ENCODE data around the gene GUCY1B1. TPM values are rescaled to one million over a fixed set of nuclear protein-coding genes. Genes with fewer than 3 reads are reported as not detected.

GUCY1B1 gene
- total and polyA plus RNA-seq, 10 donors: 3.6 to 20.8 (median 15.0) TPM

GRCh38 chr4:155741546-155741945, 17.3 kb upstream of the GUCY1B1 start:
- 87 to 100% (median 96%) methylated on average over 1 of the region's 1 CpG for WGBS, 5 donors

GRCh38 chr4:155742310-155743015, 16.4 kb upstream of the GUCY1B1 start:
- no peak overlapping the region for H3K27ac ChIP-seq

More at GRCh38 chr4:155741546-155741945, 17.3 kb upstream of the GUCY1B1 start:
- Histone ChIP-seq H3K4me1 (no peaks in the 10 kb centered on the region), H3K36me3 (no peaks in the 10 kb centered on the region), H3K27me3 (replicated peaks in 1 of 7) (no peaks in the 10 kb centered on the region), H3K4me3 (no peak overlapping the region), H3K9me3 (no peaks in the 10 kb centered on the region), H3K27ac (no peak overlapping the region)
- intact Hi-C loops (cut with DNase I; ENCODE audit: low total_unique reads): no loop called here
- DNase-seq: no peak
- TF ChIP-seq POLR2AphosphoS5 (IDR thresholded peaks at IDR 0.05) (no peak), POLR2A (IDR thresholded peaks at IDR 0.05) (no peak), CTCF (IDR thresholded peaks at IDR 0.05 in 8 of 11, conservative IDR thresholded peaks at IDR 0.05 in 3 of 11) (no peak)

GRCh38 chr4:155745984-155746383, 12.8 kb upstream of the GUCY1B1 start:
- no peak for DNase-seq
- Histone ChIP-seq H3K36me3 (no peaks in the 10 kb centered on the region), H3K27ac (no peak overlapping the region), H3K4me3 (no peak overlapping the region), H3K9me3 (no peaks in the 10 kb centered on the region), H3K27me3 (replicated peaks in 1 of 7) (no peaks in the 10 kb centered on the region), H3K4me1 (no peaks in the 10 kb centered on the region)
- TF ChIP-seq CTCF (IDR thresholded peaks at IDR 0.05 in 8 of 11, conservative IDR thresholded peaks at IDR 0.05 in 3 of 11): no peak
- TF ChIP-seq POLR2AphosphoS5 (IDR thresholded peaks at IDR 0.05): no peak
- TF ChIP-seq POLR2A (IDR thresholded peaks at IDR 0.05): no peak
- 81 to 93% (median 83%) methylated on average over 5 of the region's 5 CpGs for WGBS, 5 donors
- intact Hi-C loops (cut with DNase I; ENCODE audit: low total_unique reads): no loop called here

More at GRCh38 chr4:155742310-155743015, 16.4 kb upstream of the GUCY1B1 start:
- intact Hi-C loops (cut with DNase I; ENCODE audit: low total_unique reads): no loop called here
- DNase-seq: no peak
- no peaks in the 10 kb centered on the region for H3K36me3 ChIP-seq
- no peak overlapping the region for H3K4me3 ChIP-seq
- H3K4me1 ChIP-seq: no peaks in the 10 kb centered on the region
- WGBS, 5 donors: 70 to 89% (median 78%) methylated on average over 3 of the region's 3 CpGs
- H3K27me3 ChIP-seq (replicated peaks in 1 of 7): no peaks in the 10 kb centered on the region
- H3K9me3 ChIP-seq: no peaks in the 10 kb centered on the region
- TF ChIP-seq POLR2AphosphoS5 (IDR thresholded peaks at IDR 0.05) (no peak), POLR2A (IDR thresholded peaks at IDR 0.05) (no peak), CTCF (IDR thresholded peaks at IDR 0.05 in 8 of 11, conservative IDR thresholded peaks at IDR 0.05 in 3 of 11) (no peak)

GRCh38 chr4:155748039-155748438, 10.8 kb upstream of the GUCY1B1 start:
- no peaks in the 10 kb centered on the region for H3K4me1 ChIP-seq
- no peak for DNase-seq
- intact Hi-C loops (cut with DNase I; ENCODE audit: low total_unique reads): no loop called here
- WGBS, 5 donors: 77 to 90% (median 89%) methylated on average over 2 of the region's 2 CpGs
- H3K36me3 ChIP-seq: no peaks in the 10 kb centered on the region
- no peaks in the 10 kb centered on the region for H3K27me3 ChIP-seq (replicated peaks in 1 of 7)
- H3K4me3 ChIP-seq: no peak overlapping the region
- TF ChIP-seq POLR2A (IDR thresholded peaks at IDR 0.05) (no peak), CTCF (IDR thresholded peaks at IDR 0.05 in 8 of 11, conservative IDR thresholded peaks at IDR 0.05 in 3 of 11) (no peak), POLR2AphosphoS5 (IDR thresholded peaks at IDR 0.05) (no peak)
- H3K9me3 ChIP-seq: no peaks in the 10 kb centered on the region
- no peak overlapping the region for H3K27ac ChIP-seq

Measured in spleen (tissue), 11 donors.